ENCODE measurements around the gene SDK1.

SDK1 gene

GRCh38 chr7:4045450-4045849 is 744.4 kb downstream of the SDK1 start:
- no peak for DNase-seq (ENCODE audit: low read depth, low spot score)

GRCh38 chr7:4045975-4046374 is 744.9 kb downstream of the SDK1 start:
- DNase-seq (ENCODE audit: low read depth, low spot score): no peak

- DNase-seq (ENCODE audit: low read depth, low spot score): no peak
Observed at GRCh38 chr7:4048336-4048735, 747.3 kb downstream of the SDK1 start.

GRCh38 chr7:4049202-4049601 is 748.1 kb downstream of the SDK1 start:
- DNase-seq (ENCODE audit: low read depth, low spot score): no peak

GRCh38 chr7:4050126-4050660 is 749.1 kb downstream of the SDK1 start:
- DNase-seq (ENCODE audit: low read depth, low spot score): no peak

GRCh38 chr7:4051696-4052095 is 750.6 kb downstream of the SDK1 start:
- no peak for DNase-seq (ENCODE audit: low read depth, low spot score)

GRCh38 chr7:4052130-4052529 is 751.1 kb downstream of the SDK1 start:
- DNase-seq (ENCODE audit: low read depth, low spot score): no peak

- DNase-seq (ENCODE audit: low read depth, low spot score): no peak
Observed at GRCh38 chr7:4054158-4054557, 753.1 kb downstream of the SDK1 start.

- DNase-seq (ENCODE audit: low read depth, low spot score): no peak
Observed at GRCh38 chr7:4056552-4057288, 755.7 kb downstream of the SDK1 start.

- DNase-seq (ENCODE audit: low read depth, low spot score): no peak
Observed at GRCh38 chr7:4057289-4057616, 756.2 kb downstream of the SDK1 start.

GRCh38 chr7:4058158-4058557 is 757.1 kb downstream of the SDK1 start:
- no peak for DNase-seq (ENCODE audit: low read depth, low spot score)

GRCh38 chr7:4065190-4065589 is 764.1 kb downstream of the SDK1 start:
- DNase-seq (ENCODE audit: low read depth, low spot score): no peak

- DNase-seq (ENCODE audit: low read depth, low spot score): no peak
Observed at GRCh38 chr7:4066206-4066605, 765.2 kb downstream of the SDK1 start.

GRCh38 chr7:4066626-4067475 is 765.8 kb downstream of the SDK1 start:
- no peak for DNase-seq (ENCODE audit: low read depth, low spot score)

- no peak for DNase-seq (ENCODE audit: low read depth, low spot score)
Observed at GRCh38 chr7:4067476-4067760, 766.4 kb downstream of the SDK1 start.

- no peak for DNase-seq (ENCODE audit: low read depth, low spot score)
Observed at GRCh38 chr7:4067874-4068273, 766.8 kb downstream of the SDK1 start.

- no peak for DNase-seq (ENCODE audit: low read depth, low spot score)
Observed at GRCh38 chr7:4068286-4068685, 767.2 kb downstream of the SDK1 start.

GRCh38 chr7:4069268-4070095 is 768.4 kb downstream of the SDK1 start:
- DNase-seq (ENCODE audit: low read depth, low spot score): no peak

- no peak for DNase-seq (ENCODE audit: low read depth, low spot score)
Observed at GRCh38 chr7:4070214-4070613, 769.2 kb downstream of the SDK1 start.

GRCh38 chr7:4071370-4072058 is 770.5 kb downstream of the SDK1 start:
- DNase-seq (ENCODE audit: low read depth, low spot score): no peak

GRCh38 chr7:4072161-4072925 is 771.3 kb downstream of the SDK1 start:
- DNase-seq (ENCODE audit: low read depth, low spot score): no peak
